Breast epithelium (tissue), 4 donors: ENCODE results near the gene LCP1. TPM values are rescaled to one million over a fixed set of nuclear protein-coding genes. Genes with fewer than 3 reads are reported as not detected.
"Not testable (repeated sequence)": the region's sequence is repeated elsewhere in the genome, so short reads cannot be mapped to it uniquely, and the experiment has no call there.

Source experiments
- DNase-seq, 2 donors: peaks; one replicate each; pipeline ENCODE4 v3.0.0-alpha.2; 2019; ENCODE audit warnings: low spot score in 2 of 2
- H3K27ac ChIP-seq, 2 donors: fragments of 200-600 bp; sonication (generic) in 1 of 2; one replicate each; pipeline ENCODE4 v1.5.1; 2016 to 2019; ENCODE audit warnings: mild to moderate bottlenecking in 1 of 2
- H3K27me3 ChIP-seq, 2 donors: fragments of 200-600 bp; sonication (generic) in 1 of 2; one replicate each; pipeline versions ENCODE4 v1.5.1 to v1.6.0; 2017 to 2019; ENCODE audit warnings: control low read depth in 1 of 2, mild to moderate bottlenecking in 1 of 2
- H3K36me3 ChIP-seq: fragments of 200-600 bp; one replicate; pipeline ENCODE4 v1.5.1; 2019
- H3K4me1 ChIP-seq, 2 donors: fragments of 200-600 bp; sonication (generic); one replicate each; pipeline ENCODE4 v1.5.1; 2016 to 2019; ENCODE audit warnings: control low read depth in 1 of 2
- H3K4me3 ChIP-seq, 3 donors: fragments of 200-600 bp; sonication (generic); 1 replicate in 2 of 3; 2 replicates in 1 of 3; pipeline ENCODE4 v1.5.1; 2016 to 2019; ENCODE audit warnings: mild to moderate bottlenecking in 3 of 3, moderate library complexity in 2 of 3
- H3K9me3 ChIP-seq, 2 donors: fragments of 200-600 bp; sonication (generic) in 1 of 2; one replicate each; pipeline ENCODE4 v1.5.1; 2016 to 2019; ENCODE audit warnings: control low read depth in 1 of 2
- CTCF ChIP-seq, 3 donors: fragments of 450-650 bp; IDR thresholded peaks; one replicate each; pipeline ENCODE4 v1.5.1; 2016 to 2017; ENCODE audit warnings: antibody characterized with exemption in 3 of 3, mild to moderate bottlenecking in 3 of 3, moderate library complexity in 3 of 3
- POLR2A ChIP-seq: fragments of 450-650 bp; IDR thresholded peaks from one replicate; pipeline ENCODE4 v1.6.1; 2016; ENCODE audit warnings: antibody characterized with exemption, mild to moderate bottlenecking, moderate library complexity
- POLR2AphosphoS5 ChIP-seq, 3 donors: sonication (generic); formaldehyde crosslinking; IDR thresholded peaks; one replicate each; pipeline ENCODE4 v1.6.1; 2017; ENCODE audit warnings: antibody characterized with exemption in 3 of 3
- intact Hi-C: fragments of 100-400 bp; cut with DNase I; formaldehyde crosslinking; loops from one replicate; pipeline ENCODE4 v1.15.1; 2023; ENCODE audit warnings: low total_unique reads
- total RNA-seq, 3 donors: library from RNA; depleted of rRNA; stranded (reverse); fragments of >200 nt; gene quantifications; one replicate each; pipeline ENCODE4 v1.1.0, GENCODE V29; 2016

LCP1 gene, protein sequence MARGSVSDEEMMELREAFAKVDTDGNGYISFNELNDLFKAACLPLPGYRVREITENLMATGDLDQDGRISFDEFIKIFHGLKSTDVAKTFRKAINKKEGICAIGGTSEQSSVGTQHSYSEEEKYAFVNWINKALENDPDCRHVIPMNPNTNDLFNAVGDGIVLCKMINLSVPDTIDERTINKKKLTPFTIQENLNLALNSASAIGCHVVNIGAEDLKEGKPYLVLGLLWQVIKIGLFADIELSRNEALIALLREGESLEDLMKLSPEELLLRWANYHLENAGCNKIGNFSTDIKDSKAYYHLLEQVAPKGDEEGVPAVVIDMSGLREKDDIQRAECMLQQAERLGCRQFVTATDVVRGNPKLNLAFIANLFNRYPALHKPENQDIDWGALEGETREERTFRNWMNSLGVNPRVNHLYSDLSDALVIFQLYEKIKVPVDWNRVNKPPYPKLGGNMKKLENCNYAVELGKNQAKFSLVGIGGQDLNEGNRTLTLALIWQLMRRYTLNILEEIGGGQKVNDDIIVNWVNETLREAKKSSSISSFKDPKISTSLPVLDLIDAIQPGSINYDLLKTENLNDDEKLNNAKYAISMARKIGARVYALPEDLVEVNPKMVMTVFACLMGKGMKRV
- total RNA-seq: 10 to 100 TPM; 28.2 to 94.9 (median 61.3) TPM

DNA sequence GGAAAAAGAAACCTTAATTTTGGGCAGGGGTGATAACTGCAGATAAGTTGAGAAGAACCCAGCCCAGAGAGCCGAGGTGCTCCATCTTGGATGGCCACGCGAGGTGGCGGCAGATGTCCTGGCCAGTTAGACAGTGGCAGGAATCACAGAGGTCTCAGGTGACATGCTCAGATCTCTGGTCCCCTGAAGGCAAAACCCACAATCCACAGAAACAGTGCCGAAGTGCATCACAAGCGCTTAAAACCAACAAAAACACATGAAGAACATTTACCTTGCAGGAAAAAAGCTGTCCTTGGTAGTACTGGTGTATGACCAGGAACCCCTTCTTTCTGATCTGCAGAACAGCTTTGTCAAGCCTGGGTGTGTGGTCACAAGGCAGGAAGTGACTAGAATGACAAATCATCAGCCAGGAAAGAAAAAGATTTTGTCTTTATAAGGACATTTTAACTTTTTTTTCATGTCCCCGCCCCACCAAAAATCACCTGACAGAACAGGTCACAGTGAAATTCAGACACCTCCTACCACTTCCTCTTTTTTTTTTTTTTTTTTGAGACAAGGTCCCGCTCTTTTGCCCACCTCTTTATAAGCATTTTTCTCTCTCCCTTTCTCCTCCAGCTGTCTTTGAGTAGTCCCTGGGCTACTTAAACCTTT, at the start of gene LCP1:
LCP1 (minus strand) TSS at position 338 of the 651 bp plus-strand sequence. CDS start 22,515 bp downstream, outside the sequence.
- Histone ChIP-seq H3K4me3 (peak within 1 kb of the TSS; percentile 30 to 49 (median 45)), H3K27ac (peak within 1 kb of the TSS; percentile 53 to 54), H3K9me3 (no peaks in the 10 kb centered on the region), H3K27me3 (no peaks in the 10 kb centered on the region), H3K4me1 (no peaks in the 10 kb centered on the region), H3K36me3 (no peaks in the 10 kb centered on the region)
- intact Hi-C loops: no loop called here
- TF ChIP-seq POLR2A (no peak), POLR2AphosphoS5 (IDR thresholded peaks at IDR 0.05) (peak in 1 of 3 donors; percentile 56), CTCF (IDR thresholded peaks at IDR 0.05) (no peak)
- DNase-seq: peak in 1 of 2 donors; percentile 39

GRCh38 chr13:46229251-46229650, 47.3 kb upstream of the LCP1 start:
- no peak overlapping the region for H3K27ac ChIP-seq

GRCh38 chr13:46220234-46220633, 38.3 kb upstream of the LCP1 start:
- H3K9me3 ChIP-seq, intact Hi-C loops, H3K27ac ChIP-seq, H3K36me3 ChIP-seq, H3K4me1 ChIP-seq, DNase-seq, H3K27me3 ChIP-seq, H3K4me3 ChIP-seq: not testable (repeated sequence)

More at GRCh38 chr13:46229251-46229650, 47.3 kb upstream of the LCP1 start:
- H3K9me3 ChIP-seq: peaks cover under 1 to 4% of the 10 kb centered on the region in 2 donors
- TF ChIP-seq CTCF (IDR thresholded peaks at IDR 0.05): no peak
- TF ChIP-seq POLR2AphosphoS5 (IDR thresholded peaks at IDR 0.05): no peak
- no peak for TF ChIP-seq POLR2A
- H3K4me3 ChIP-seq: no peak overlapping the region
- intact Hi-C loops: no loop called here
- H3K4me1 ChIP-seq: no peaks in the 10 kb centered on the region
- no peaks in the 10 kb centered on the region for H3K36me3 ChIP-seq
- DNase-seq: no peak
- no peaks in the 10 kb centered on the region for H3K27me3 ChIP-seq

GRCh38 chr13:46214741-46215140, 32.8 kb upstream of the LCP1 start:
- H3K27me3 ChIP-seq, H3K36me3 ChIP-seq, H3K9me3 ChIP-seq, H3K4me3 ChIP-seq, intact Hi-C loops, H3K4me1 ChIP-seq, H3K27ac ChIP-seq, DNase-seq: not testable (repeated sequence)

GRCh38 chr13:46213242-46213641, 31.3 kb upstream of the LCP1 start:
- H3K4me3 ChIP-seq: no peak overlapping the region
- no peaks in the 10 kb centered on the region for H3K4me1 ChIP-seq
- H3K9me3 ChIP-seq: no peaks in the 10 kb centered on the region
- DNase-seq: no peak
- intact Hi-C loops: no loop called here
- TF ChIP-seq CTCF (IDR thresholded peaks at IDR 0.05): no peak
- TF ChIP-seq POLR2A: no peak
- TF ChIP-seq POLR2AphosphoS5 (IDR thresholded peaks at IDR 0.05): no peak
- no peaks in the 10 kb centered on the region for H3K36me3 ChIP-seq
- H3K27ac ChIP-seq: no peak overlapping the region
- no peaks in the 10 kb centered on the region for H3K27me3 ChIP-seq
